Stimulated activated effector memory CD8-positive, alpha-beta T cell treated with anti-CD3 and anti-CD28 coated beads, Interleukin-12 subunit alpha, Interleukin-12 subunit beta, amount 100 ng/mL, for 72 hours (primary cell): ENCODE measurements around the gene MPEG1.

ENCODE experiments used
- ATAC-seq: fragments of 150-1000 bp; cut with Tn5 transposase; 2 replicates; pipeline ENCODE4 v1.10.0; 2021
- DNase-seq, 2 donors: peaks; one replicate each; pipeline ENCODE4 v3.0.0; 2021 to 2022; ENCODE audit warnings: low spot score in 2 of 2
- H3K27ac Mint-ChIP-seq: one replicate; pipeline ENCODE4 v1.8.0; 2022; ENCODE audit warnings: mild to moderate bottlenecking, mixed read lengths
- H3K36me3 Mint-ChIP-seq: one replicate; pipeline ENCODE4 v1.8.0; 2022; ENCODE audit warnings: mild to moderate bottlenecking, mixed read lengths
- H3K4me1 Mint-ChIP-seq: one replicate; pipeline ENCODE4 v1.8.0; 2022; ENCODE audit warnings: mixed read lengths
- H3K4me3 Mint-ChIP-seq: one replicate; pipeline ENCODE4 v1.8.0; 2022; ENCODE audit warnings: mild to moderate bottlenecking, mixed read lengths
- H3K9me3 Mint-ChIP-seq: one replicate; pipeline ENCODE4 v1.8.0; 2022; ENCODE audit warnings: mixed read lengths

The MPEG1 gene

GRCh38 chr11:59204746-59205145, 8.0 kb downstream of the MPEG1 start:
- Mint-ChIP-seq H3K4me1 (peaks cover 33% of the 10 kb centered on the region), H3K36me3 (no peaks in the 10 kb centered on the region), H3K9me3 (no peaks in the 10 kb centered on the region), H3K27ac (no peak overlapping the region), H3K4me3 (no peak overlapping the region)
- no peak for ATAC-seq
- DNase-seq, result no peak

- DNase-seq, result no peak
- H3K27ac Mint-ChIP-seq, result peak overlapping the region; percentile 3
- ATAC-seq, result no peak
- no peaks in the 10 kb centered on the region for H3K36me3 Mint-ChIP-seq
- no peak overlapping the region for H3K4me3 Mint-ChIP-seq
- H3K9me3 Mint-ChIP-seq, result no peaks in the 10 kb centered on the region
- H3K4me1 Mint-ChIP-seq, result peaks cover 8% of the 10 kb centered on the region
Measured at GRCh38 chr11:59201353-59201752, 11.4 kb downstream of the MPEG1 start.

GRCh38 chr11:59200423-59200746, 12.3 kb downstream of the MPEG1 start:
- no peak for DNase-seq
- no peak overlapping the region for H3K4me3 Mint-ChIP-seq
- peak; percentile 28 for ATAC-seq
- peaks cover 8% of the 10 kb centered on the region for H3K4me1 Mint-ChIP-seq
- no peak overlapping the region for H3K27ac Mint-ChIP-seq
- H3K9me3 Mint-ChIP-seq, result no peaks in the 10 kb centered on the region
- no peaks in the 10 kb centered on the region for H3K36me3 Mint-ChIP-seq

- H3K27ac Mint-ChIP-seq, result no peak overlapping the region
- H3K4me1 Mint-ChIP-seq, result peaks cover 8% of the 10 kb centered on the region
- H3K36me3 Mint-ChIP-seq, result no peaks in the 10 kb centered on the region
- DNase-seq, result no peak
- H3K4me3 Mint-ChIP-seq, result no peak overlapping the region
- no peaks in the 10 kb centered on the region for H3K9me3 Mint-ChIP-seq
- ATAC-seq, result peak; percentile 66
Measured at GRCh38 chr11:59199546-59200422, 12.9 kb downstream of the MPEG1 start.

GRCh38 chr11:59198726-59199125, 14.0 kb downstream of the MPEG1 start:
- ATAC-seq, result no peak
- no peaks in the 10 kb centered on the region for H3K36me3 Mint-ChIP-seq
- H3K4me1 Mint-ChIP-seq, result peaks cover 8% of the 10 kb centered on the region
- no peak overlapping the region for H3K4me3 Mint-ChIP-seq
- no peak for DNase-seq
- H3K27ac Mint-ChIP-seq, result no peak overlapping the region
- H3K9me3 Mint-ChIP-seq, result no peaks in the 10 kb centered on the region

GRCh38 chr11:59197991-59198390, 14.7 kb downstream of the MPEG1 start:
- Mint-ChIP-seq H3K36me3 (no peaks in the 10 kb centered on the region), H3K4me1 (peaks cover 8% of the 10 kb centered on the region), H3K27ac (no peak overlapping the region), H3K4me3 (no peak overlapping the region), H3K9me3 (no peaks in the 10 kb centered on the region)
- DNase-seq, result no peak
- ATAC-seq, result no peak

GRCh38 chr11:59196777-59197176, 15.9 kb downstream of the MPEG1 start:
- DNase-seq (no peak), ATAC-seq (no peak)
- Mint-ChIP-seq H3K9me3 (no peaks in the 10 kb centered on the region), H3K4me3 (no peak overlapping the region), H3K36me3 (no peaks in the 10 kb centered on the region), H3K4me1 (peaks cover 8% of the 10 kb centered on the region), H3K27ac (no peak overlapping the region)

- Mint-ChIP-seq H3K9me3 (no peaks in the 10 kb centered on the region), H3K4me3 (no peak overlapping the region), H3K4me1 (peaks cover 8% of the 10 kb centered on the region), H3K36me3 (no peaks in the 10 kb centered on the region), H3K27ac (no peak overlapping the region)
- ATAC-seq (no peak), DNase-seq (no peak)
Measured at GRCh38 chr11:59195586-59195985, 17.1 kb downstream of the MPEG1 start.

GRCh38 chr11:59193587-59194130, 19.1 kb downstream of the MPEG1 start:
- H3K36me3 Mint-ChIP-seq, result no peaks in the 10 kb centered on the region
- no peak overlapping the region for H3K4me3 Mint-ChIP-seq
- DNase-seq (no peak), ATAC-seq (no peak)
- H3K4me1 Mint-ChIP-seq, result no peaks in the 10 kb centered on the region
- H3K9me3 Mint-ChIP-seq, result no peaks in the 10 kb centered on the region
- H3K27ac Mint-ChIP-seq, result no peak overlapping the region

- no peaks in the 10 kb centered on the region for H3K9me3 Mint-ChIP-seq
- H3K27ac Mint-ChIP-seq, result no peak overlapping the region
- no peak for ATAC-seq
- no peaks in the 10 kb centered on the region for H3K4me1 Mint-ChIP-seq
- no peak overlapping the region for H3K4me3 Mint-ChIP-seq
- DNase-seq, result no peak
- no peaks in the 10 kb centered on the region for H3K36me3 Mint-ChIP-seq
Measured at GRCh38 chr11:59192446-59193020, 20.2 kb downstream of the MPEG1 start.

GRCh38 chr11:59191890-59192289, 20.8 kb downstream of the MPEG1 start:
- H3K36me3 Mint-ChIP-seq, result no peaks in the 10 kb centered on the region
- H3K4me1 Mint-ChIP-seq, result no peaks in the 10 kb centered on the region
- ATAC-seq (no peak), DNase-seq (no peak)
- H3K9me3 Mint-ChIP-seq, result no peaks in the 10 kb centered on the region
- no peak overlapping the region for H3K27ac Mint-ChIP-seq
- no peak overlapping the region for H3K4me3 Mint-ChIP-seq

GRCh38 chr11:59191095-59191494, 21.6 kb downstream of the MPEG1 start:
- Mint-ChIP-seq H3K36me3 (no peaks in the 10 kb centered on the region), H3K27ac (peak overlapping the region; percentile 24), H3K4me1 (peaks cover 3% of the 10 kb centered on the region), H3K4me3 (no peak overlapping the region), H3K9me3 (no peaks in the 10 kb centered on the region)
- no peak for DNase-seq
- no peak for ATAC-seq

- no peak for DNase-seq
- Mint-ChIP-seq H3K27ac (no peak overlapping the region), H3K4me3 (no peak overlapping the region), H3K36me3 (no peaks in the 10 kb centered on the region), H3K9me3 (no peaks in the 10 kb centered on the region), H3K4me1 (peaks cover 5% of the 10 kb centered on the region)
- ATAC-seq, result no peak
Measured at GRCh38 chr11:59189986-59190385, 22.7 kb downstream of the MPEG1 start.

- Mint-ChIP-seq H3K4me1 (peaks cover 5% of the 10 kb centered on the region), H3K9me3 (no peaks in the 10 kb centered on the region), H3K27ac (no peak overlapping the region), H3K4me3 (no peak overlapping the region), H3K36me3 (no peaks in the 10 kb centered on the region)
- ATAC-seq, result no peak
- no peak for DNase-seq
Measured at GRCh38 chr11:59188954-59189353, 23.8 kb downstream of the MPEG1 start.

- ATAC-seq (no peak), DNase-seq (no peak)
- H3K9me3 Mint-ChIP-seq, result no peaks in the 10 kb centered on the region
- peaks cover 5% of the 10 kb centered on the region for H3K4me1 Mint-ChIP-seq
- no peak overlapping the region for H3K4me3 Mint-ChIP-seq
- no peaks in the 10 kb centered on the region for H3K36me3 Mint-ChIP-seq
- no peak overlapping the region for H3K27ac Mint-ChIP-seq
Measured at GRCh38 chr11:59187587-59187986, 25.1 kb downstream of the MPEG1 start.

- no peak for ATAC-seq
- no peak overlapping the region for H3K4me3 Mint-ChIP-seq
- no peaks in the 10 kb centered on the region for H3K36me3 Mint-ChIP-seq
- H3K4me1 Mint-ChIP-seq, result peaks cover 5% of the 10 kb centered on the region
- no peaks in the 10 kb centered on the region for H3K9me3 Mint-ChIP-seq
- no peak for DNase-seq
- no peak overlapping the region for H3K27ac Mint-ChIP-seq
Measured at GRCh38 chr11:59187035-59187434, 25.7 kb downstream of the MPEG1 start.
